T follicular helper cell (primary cell): ENCODE data around the gene NRM.
"Not testable (repeated sequence)": the region's sequence is repeated elsewhere in the genome, so short reads cannot be mapped to it uniquely, and the experiment has no call there.

Experiments
- DNase-seq: peaks from one replicate; pipeline ENCODE4 v3.0.0-alpha.2; 2020; ENCODE audit warnings: low read depth

Gene NRM

DNA sequence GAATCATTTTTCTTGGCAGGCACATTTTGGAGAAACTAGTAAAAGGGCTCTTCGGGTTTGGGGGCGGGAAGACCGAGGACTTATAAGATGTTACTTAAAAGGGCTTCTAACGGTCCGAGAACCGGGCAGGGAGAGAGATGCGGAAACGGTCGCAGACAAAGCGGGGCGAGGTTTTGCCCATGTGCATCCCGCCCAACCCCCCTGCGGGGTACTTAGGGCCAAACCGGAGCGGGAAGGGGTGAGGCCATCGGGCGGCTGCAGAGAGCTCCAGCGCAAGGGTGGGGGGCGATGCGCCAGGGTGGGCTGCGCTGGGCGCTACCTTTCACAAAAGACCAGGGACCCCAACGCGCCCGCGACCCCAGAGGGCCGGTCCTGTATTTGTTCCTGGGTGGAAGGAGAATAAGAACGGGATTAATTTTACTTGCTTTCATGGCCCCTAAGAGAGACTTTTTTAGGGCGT lies 30.0 kb upstream of the NRM start:
- no peak for DNase-seq

DNA sequence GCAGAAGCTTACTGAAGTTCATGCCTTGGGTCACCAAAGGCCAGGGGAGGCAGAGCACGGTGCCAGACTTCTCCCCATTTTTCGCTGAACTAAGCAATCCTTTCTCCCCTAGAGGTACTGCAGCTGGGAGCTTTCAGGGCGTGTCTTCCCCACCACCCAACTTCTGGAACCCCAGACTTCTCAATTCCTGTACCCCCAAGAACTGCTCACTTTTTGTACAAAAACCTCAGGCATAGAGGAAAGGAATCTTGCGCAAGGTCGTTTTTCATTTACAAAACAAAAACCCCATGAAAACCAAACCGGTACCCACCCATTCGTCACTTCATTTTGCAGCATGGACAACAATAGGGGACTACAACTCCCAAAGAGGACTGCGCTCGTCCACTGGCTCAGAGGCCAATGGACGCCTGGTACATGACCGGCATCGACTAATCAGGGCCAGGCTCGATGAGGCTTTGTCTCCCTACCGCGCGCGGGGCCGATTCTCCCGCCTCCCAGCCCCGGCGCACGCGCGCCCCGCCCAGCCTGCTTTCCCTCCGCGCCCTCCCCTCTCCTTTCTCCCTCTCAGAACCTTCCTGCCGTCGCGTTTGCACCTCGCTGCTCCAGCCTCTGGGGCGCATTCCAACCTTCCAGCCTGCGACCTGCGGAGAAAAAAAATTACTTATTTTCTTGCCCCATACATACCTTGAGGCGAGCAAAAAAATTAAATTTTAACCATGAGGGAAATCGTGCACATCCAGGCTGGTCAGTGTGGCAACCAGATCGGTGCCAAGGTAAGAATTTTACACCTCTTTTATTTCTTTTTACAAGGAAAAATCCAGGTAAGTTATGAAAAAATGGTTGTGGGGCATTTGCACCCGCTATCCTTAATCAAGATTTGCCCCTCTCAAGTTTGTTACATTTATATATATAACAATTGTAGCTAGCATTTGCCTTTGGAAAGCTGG lies 29.3 kb upstream of the NRM start, which contains the start of gene TUBB:
Gene TUBB, plus strand, starts transcription at position 562 of the 947 bp plus-strand sequence. Its CDS starts 155 bp downstream, at position 717.
- peak; percentile 93 for DNase-seq

DNA sequence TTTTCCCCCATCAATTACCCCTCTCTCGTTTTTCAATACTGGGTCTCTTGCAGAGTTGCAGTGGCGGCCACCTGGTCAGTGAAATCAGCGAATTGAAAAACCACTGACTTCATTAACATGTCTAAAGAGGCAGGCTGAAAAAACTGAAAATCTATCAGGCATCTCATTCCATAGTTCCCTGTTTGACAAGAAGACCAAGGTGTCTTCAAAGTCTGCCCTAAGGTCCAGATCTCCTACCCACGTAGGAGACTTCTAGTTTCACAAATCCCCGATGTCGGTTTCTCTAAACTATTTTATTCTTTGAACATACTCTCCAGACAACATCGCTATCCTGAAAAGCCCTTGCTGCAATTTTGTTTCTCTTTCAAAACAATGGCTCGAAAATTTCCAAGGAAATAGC lies 28.6 kb upstream of the NRM start:
- DNase-seq: no peak

DNA sequence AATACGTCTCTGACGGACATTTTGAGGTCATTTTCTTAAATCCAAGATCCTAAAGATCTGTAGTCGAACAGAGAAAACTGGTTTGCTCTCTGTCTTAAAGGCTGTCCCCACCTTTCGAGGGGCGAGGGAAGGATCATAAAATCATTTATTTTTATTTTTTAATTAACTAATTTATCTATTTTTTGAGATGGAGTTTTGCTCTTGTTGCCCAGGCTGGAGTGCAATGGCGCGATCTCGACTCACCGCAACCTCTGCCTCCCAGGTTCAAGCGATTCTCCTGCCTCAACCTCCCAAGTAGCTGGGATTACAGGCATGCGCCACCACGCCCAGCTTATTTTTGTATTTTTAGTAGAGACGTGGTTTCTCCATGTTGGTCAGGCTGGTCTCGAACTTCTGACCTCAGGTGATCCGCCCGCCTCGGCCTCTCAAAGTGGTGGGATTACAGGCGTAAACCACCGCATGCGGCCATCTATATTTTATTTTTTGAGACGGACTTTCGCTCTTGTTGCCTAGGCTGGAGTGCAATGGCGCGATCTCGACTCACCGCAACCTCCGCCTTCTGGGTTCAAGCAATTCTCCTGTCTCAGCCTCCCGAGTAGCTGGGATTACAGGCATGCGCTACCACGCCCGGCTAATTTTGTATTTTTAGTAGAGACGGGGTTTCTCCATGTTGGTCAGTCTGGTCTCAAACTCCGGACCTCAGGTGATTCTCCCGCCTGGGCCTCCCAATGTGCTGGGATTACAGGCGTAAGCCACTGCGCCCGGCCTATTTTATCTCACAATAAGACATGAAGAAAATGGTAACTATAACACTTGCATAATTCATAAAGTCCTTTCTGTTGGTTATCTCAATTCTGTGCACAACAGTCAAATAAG lies 27.3 kb upstream of the NRM start:
- DNase-seq: not testable (repeated sequence)

DNA sequence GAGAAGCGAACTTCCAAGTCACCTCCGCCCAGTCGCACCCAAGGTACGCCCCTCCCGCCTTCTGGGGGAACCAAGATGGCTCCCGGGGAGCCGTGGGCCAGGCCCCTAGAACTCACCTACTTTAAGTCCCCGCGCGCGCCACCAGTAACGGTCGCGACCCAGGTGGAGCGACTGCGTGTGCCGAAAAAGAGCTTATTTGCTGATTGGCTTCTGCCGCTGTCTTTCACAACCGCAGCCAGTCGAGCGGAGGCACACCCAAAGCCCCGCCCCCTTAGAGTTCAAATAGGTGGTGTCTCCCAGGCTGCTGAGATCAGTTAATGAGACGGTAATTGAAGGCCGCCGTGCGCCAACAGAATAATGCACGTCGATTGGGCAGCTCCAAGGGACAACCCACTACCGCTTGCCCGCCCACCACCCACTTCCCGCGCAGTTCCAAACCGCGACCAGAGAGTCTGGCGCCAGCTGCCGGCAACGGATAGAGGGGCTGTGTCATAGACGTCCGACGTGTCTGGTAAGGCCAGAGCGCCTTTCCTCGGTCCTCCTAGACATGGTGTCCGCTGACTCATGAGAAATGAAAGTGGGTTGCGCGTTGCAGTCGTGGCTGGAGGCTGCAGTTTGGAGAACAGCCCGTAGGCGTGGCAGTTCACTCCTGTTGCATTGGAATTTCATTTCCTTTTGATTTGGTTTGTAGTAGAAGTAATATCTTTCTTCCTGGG lies 26.5 kb upstream of the NRM start, which contains the start of gene MDC1:
Gene MDC1, minus strand, starts transcription at position 153 of the 716 bp plus-strand sequence. CDS start 2,106 bp downstream, outside the sequence.
- DNase-seq: peak; percentile 98

DNA sequence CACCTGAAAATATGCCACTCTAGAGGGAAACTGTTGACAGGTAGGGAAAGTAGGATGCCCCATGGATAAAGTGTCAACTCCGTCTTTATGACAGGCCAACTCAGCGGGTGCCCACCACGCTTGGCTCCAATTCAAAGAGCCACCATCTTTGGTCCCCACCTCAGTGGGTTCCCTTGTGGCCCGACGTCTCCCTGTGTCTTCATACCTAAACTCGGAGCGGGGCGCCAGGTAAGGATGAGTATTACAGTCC lies 26.0 kb upstream of the NRM start:
- DNase-seq: no peak

DNA sequence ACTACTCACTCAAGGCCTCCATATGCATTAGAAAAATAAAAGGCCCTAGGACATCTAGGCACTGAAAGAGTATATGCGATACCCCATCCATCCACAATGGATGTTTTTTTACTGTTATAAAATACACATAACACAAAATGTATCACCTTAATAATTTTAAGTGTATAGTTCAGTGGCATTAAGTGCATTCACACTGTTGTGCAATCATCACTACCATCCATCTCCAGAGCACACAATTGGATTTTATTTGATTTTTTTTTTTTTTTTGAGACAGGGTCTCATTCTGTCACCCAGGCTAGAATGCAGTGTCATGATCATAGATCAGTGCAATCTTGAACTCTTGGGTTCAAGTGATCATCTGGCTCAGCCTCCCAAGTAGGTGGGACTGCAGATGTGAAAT lies 23.5 kb upstream of the NRM start:
- no peak for DNase-seq

DNA sequence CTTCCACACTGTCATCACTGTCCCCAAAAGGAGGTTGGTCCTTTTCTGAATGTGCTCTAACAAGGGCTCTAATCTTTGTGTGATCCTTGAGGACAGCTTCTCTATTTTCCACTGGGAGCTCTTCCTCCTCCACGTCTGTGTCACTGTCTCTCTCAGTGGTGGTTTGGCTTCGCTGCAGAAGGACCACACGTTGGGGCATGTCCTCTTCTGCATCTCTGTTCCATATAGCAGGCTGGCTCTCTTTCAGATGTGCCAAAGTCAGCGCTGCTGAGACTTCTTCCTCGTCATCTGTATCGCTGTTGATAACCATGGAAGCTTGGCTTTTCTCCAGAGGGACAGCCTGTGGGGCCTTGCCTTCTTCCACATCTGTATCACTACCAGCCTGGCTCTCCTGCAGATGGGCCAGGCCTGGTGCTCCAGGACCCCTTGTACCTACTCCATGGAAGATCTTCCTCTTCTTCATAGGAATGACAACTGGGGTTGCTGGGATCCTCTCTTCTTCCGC lies 21.7 kb upstream of the NRM start:
- no peak for DNase-seq

DNA sequence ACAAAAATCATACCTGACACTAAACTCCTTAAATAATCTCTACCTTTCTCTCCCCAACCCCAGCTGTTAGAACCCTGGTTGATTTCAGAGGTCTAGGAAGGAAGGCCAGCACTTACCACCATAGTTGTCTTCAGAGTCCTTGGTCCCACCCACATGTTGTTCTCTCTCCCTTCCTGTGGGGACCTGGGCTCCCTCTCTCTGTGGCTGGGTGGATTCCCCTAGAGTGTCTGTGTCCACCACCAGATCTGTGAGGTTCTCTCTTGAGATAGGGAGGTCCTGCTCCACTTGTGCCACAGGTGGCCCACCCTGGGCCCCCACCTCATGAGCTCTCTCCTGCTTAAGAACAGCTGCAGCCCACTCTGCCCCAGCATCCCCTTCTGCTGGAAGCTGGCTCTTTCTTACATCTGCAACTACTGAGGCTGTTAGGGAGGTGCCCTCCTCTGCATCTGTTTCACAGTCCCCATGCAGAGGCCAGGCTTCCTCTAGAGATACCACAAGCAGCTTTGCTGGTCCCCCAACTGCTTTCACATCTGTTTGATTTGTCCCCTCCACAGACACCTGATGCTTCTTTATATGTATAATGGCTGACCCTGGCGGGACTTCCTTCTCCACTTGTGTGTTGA lies 21.1 kb upstream of the NRM start:
- no peak for DNase-seq

DNA sequence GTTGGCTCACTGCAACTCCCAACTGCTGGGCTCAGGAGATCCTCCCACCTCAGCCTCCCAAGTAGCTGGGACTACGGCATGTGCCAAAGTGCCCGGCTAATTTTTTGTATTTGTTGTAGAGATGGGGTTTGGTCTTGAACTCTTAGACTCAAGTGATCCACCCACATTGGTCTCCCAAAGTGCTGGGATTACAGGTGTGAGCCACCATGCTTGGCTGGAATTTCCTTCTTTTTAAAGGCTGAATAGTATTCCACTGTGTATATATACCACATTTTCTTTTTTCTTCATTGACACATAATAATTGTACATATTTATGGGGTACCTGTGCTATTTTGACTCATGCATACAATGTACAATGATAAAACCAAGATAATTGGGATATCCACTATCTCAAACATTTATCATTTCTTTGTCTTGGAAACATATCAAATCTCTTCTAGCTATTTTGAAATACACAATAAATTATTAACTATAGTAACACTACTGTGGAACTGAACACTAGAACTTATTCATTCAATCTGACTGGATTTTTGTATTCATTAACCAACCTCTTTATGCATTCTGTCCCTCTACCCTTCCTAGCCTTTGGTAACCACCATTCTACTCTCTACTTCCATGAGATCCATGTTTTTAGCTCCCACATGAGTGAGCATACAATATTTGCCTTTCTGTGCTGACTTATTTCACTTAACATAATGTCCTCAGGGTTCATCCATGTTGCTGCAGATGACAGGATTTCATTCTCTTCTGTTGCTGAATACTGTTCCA lies 18.5 kb upstream of the NRM start:
- no peak for DNase-seq

DNA sequence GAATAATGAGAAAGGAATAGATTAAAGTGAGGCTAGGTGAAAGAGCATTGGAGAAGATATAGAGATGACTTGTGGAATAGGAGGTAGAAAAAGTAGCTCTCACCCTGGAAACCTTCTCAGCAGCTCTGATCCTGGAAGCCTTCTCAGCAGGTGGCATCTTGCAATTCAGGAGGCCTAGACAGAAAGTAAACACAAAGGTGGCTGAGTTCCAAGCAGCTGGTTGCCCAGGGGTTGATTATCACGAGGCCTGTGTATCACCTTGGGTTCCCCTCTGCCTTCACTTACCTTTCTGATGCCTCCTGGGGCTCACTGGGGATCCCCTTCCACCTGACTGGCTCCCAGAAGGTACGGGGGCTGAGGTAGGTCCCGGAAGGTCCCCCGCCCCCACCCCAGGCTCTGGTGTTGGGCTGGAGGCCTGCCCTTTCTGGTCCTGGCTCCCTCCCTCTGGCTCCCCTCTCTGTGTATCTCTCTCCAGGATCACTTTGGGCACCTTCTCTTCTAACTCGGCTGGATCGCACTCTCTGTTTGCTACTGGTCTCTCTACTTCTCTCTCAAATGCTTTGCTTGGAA lies 16.6 kb upstream of the NRM start:
- no peak for DNase-seq

DNA sequence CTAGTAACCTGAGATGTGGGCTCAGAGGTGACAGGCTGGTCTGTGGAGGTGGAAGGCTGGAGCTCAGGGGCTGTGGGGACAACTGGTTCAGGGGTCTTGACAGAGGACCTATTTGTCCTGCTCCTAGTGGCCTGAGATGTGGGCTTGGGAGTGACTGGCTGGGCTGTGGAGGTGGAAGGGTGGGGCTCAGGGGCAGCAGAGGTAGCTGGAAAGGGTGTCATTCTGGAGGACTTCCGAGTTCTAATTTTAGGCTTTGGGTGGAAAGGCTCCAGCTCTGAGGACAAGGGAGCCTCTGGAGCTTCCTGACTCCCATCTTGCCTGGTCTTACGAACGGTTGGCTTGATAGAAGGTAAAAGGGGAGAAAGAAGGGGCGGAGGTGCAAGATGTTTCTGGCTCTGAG lies 14.8 kb upstream of the NRM start:
- DNase-seq: no peak

DNA sequence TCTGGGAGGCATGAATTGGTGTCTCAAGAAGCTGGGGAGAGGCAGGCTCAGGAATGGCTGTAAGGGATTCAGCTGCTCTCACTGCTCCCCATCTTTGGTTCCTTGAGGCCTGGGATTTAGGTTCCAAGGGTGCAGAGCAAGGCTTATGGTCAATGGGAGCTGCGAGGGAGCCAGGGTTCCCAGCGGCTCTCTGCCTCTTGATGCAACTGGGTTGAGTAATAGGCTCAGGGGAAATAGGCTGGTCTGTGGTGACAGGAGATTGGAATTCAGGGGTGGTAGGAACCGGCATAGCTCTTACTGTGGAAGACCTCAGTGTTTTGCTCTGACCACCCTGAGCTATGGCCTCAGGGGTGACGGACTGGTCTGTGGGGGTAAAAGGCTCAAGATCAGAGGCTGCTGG lies 13.0 kb upstream of the NRM start:
- DNase-seq: no peak

DNA sequence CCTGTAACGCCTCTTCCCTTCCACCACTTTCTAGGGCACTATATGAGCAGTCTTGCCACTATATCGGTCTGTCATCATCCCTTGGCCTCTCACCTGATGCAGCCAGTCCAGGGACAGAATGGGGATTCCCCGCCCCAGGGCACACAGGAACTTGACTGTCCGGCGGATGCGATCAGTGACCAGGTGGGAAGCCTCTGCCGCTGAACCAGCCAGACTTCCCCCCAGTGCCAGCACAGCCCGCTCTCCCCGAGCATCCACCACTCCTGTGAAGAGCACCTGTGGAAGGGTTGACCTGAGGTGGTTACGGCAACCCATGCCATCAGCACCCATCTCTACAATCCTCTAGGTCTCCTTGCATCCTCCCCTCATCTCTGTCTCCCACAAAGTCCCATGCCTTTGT lies 12.2 kb upstream of the NRM start:
- DNase-seq: no peak

DNA sequence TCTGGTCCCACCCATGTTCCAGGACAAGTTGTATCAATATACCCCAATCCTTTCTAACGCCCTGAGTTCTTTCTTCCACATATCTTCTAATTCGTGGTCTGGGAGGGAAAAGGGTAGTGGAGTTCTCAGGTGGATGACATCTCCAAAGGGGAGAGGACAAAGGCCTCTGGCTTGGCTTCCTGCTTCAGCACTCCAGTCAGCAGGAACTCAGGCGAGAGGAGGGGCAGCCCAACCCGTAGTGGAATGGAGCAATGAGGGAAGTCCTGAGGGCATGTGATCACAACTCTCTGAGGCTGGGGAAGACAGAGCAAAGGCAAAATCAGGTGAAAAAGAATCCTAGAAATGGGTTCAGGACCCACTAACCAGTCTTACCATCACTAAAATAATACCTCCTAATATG lies 9.6 kb upstream of the NRM start:
- DNase-seq: no peak

DNA sequence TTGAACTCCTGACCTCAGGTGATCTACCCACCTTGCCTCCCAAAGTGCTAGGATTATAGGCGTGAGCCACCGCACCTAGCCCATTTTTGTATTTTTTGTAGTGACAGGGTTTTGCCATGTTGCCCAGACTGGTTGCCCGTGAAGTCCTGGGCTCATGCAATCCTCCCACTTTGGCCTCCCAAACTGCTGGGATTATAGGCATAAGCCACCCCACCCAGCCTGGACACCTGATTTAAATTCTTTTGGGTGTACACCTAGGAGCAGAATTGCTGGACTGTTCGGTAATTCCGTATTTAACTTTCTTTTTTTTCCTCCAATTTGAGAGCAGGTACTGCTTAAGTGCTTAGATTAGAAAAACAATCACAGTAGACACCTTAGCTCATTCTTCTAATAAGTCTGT lies 5.6 kb upstream of the NRM start:
- no peak for DNase-seq

DNA sequence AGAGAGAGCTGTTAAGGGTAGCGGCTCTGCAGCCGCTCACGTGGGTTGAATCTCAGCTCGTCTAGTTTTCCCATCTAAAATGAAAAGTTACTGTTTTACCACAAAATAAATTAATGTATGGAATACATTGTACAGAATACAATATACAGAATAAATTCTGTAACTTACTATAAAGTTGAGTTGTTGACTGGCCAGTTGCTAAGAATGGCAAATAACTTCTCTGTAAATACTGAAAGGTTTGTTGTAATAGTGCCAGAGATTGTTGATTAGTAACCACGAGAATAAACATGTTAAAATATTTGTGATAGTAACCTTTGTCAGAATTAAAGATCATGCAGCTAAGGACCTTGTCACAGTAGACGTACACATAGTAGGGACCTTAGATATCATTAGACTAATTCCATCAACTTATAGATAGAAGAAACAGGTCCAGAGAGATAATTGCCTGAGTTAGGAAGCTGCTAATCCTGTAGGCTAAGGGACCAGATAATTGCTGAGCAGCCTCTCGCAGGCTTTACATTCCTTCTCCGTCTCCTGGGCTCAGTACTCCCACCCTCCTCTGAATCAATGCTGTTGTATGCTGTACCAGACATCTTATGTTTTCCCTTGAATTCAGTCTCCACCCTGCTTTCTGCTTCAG lies 544 bp upstream of the NRM start:
- no peak for DNase-seq

DNA sequence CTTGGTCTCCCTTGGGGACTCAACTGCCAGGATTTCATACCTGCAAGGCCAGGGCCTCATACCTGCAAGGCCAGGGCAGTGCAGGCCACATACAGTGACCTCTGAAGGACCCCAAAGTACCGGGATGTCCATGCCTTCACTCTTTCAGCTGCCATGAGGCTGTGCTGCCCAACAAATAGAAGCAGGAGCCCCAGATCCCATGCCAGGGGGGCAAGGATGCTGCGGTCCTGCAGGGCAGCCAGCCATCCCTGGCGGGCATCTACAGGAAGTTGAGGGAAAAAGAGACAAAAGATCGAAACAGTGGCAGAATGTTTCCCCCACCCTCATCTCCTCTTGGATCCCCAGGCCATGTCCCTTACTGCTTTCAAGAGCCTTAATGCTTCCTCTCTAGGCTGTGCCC lies 799 bp downstream of the NRM start:
- DNase-seq: no peak

DNA sequence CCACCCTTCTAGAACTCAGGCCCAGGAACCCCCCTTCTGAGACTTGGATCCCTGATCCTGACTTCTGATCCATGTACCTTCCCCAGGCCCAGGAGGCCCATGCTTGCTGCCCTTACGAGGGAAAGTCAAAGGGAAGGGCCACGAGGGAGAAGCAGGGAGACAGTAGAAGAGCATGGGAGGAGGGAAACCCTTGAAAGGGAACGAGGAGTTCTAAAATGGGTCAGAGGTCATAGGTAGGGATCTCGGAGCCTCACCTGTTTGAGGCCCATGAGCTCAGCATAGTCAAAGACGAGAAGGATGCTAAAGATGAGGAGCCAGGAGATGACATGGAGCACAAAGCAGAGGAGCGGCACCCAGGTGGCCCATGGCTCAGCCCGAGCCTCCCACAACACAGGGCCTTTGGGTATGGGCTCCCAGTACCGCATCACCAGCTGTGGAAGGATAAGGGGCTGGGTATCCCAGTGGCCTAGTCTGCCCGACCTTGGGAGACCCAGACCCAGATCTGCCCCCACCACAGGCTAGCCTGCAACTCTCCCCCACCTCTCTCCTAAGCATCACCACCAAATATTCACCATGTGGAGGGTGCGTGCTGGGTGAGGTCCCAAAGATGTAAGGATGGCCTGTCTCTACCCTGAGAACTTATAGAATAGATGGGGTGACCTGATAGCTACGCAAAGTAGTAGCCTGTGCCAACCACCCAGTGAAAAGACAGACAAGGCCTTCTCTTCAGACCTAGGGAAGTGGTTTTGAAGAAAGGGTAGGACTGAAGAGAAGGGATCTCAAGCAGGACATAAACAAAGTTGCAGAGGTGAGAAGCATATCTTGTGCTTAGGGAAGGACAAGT lies 1.5 kb downstream of the NRM start:
- DNase-seq: no peak
